SU-DHL-6 (cell line): Measurements from ENCODE around the gene RASL10A.

Source experiments
- EZH2phosphoT487 ChIP-seq: fragments of 200-600 bp; sonication (generic), shearing (Covaris generic); conservative IDR thresholded peaks from 2 replicates; pipeline ENCODE4 v1.6.1; 2018; ENCODE audit warnings: mild to moderate bottlenecking, antibody characterized with exemption, low read length, moderate library complexity, mixed read lengths
- TF ChIP-seq, protein P1 (sequence below): fragments of 200-600 bp; sonication (generic); IDR thresholded peaks from one replicate; pipeline ENCODE4 v1.5.1; 2017; ENCODE audit warnings: antibody characterized with exemption, mild to moderate bottlenecking, low read length, moderate library complexity; ENCODE audit not compliant: insufficient read depth, poor library complexity, severe bottlenecking

DNA sequence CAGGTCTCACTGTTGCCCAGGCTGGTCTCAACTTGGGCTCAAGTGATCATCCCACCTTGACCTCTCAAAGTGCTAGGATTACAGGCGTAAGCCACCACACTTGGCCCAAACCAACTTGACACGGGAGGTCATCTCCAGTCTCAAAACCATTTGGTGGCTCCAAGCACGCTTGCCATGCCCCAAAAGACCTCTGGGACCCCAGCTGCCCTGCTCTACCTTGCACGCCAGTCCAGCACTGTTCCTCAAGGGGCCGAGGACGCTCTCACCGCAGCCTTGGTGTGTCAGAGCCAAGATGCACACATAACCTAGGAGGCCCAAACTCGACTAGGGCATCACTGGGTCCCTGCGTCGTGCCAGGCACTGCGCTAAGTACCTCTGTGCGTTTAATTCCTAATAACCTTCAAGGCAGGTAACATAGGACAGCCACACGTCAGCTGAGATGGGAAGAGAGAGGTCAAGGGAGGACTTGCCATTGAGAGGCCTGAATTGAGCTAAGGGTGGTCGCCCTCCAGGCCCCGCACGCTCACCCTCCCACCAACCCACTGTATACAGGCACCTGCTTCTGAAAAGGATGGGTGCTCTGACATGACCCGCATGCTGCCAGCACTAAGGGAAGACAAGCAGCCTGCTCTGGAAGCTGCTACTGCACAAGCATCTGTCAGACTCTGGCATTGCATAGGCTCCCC, 13.6 kb downstream of the RASL10A start:
- TF ChIP-seq, protein P1, sequence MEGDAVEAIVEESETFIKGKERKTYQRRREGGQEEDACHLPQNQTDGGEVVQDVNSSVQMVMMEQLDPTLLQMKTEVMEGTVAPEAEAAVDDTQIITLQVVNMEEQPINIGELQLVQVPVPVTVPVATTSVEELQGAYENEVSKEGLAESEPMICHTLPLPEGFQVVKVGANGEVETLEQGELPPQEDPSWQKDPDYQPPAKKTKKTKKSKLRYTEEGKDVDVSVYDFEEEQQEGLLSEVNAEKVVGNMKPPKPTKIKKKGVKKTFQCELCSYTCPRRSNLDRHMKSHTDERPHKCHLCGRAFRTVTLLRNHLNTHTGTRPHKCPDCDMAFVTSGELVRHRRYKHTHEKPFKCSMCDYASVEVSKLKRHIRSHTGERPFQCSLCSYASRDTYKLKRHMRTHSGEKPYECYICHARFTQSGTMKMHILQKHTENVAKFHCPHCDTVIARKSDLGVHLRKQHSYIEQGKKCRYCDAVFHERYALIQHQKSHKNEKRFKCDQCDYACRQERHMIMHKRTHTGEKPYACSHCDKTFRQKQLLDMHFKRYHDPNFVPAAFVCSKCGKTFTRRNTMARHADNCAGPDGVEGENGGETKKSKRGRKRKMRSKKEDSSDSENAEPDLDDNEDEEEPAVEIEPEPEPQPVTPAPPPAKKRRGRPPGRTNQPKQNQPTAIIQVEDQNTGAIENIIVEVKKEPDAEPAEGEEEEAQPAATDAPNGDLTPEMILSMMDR = no peak
- TF ChIP-seq EZH2phosphoT487 = no peak
